ENCODE data around the gene ATP2A2.

ATP2A2 gene

DNA sequence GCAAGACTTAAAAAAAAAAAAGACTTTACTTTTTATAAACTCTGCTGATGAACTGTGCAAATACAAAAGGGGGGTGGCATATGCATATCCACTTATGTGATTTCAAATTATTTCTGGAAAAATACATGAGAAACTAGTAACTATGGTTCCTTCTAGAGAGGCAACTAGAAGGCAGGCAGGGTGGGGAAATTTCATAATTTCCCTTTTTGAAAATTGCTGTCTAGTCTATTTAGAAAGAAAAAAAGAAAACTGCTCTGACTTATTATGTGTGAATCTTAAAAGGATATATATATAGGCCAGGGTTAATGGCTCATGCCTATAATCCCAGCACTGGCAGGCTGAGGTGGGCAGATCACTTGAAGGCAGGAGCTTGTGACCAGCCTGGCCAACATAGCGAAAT lies 80.2 kb downstream of the ATP2A2 start:
- TF ChIP-seq, protein P1, sequence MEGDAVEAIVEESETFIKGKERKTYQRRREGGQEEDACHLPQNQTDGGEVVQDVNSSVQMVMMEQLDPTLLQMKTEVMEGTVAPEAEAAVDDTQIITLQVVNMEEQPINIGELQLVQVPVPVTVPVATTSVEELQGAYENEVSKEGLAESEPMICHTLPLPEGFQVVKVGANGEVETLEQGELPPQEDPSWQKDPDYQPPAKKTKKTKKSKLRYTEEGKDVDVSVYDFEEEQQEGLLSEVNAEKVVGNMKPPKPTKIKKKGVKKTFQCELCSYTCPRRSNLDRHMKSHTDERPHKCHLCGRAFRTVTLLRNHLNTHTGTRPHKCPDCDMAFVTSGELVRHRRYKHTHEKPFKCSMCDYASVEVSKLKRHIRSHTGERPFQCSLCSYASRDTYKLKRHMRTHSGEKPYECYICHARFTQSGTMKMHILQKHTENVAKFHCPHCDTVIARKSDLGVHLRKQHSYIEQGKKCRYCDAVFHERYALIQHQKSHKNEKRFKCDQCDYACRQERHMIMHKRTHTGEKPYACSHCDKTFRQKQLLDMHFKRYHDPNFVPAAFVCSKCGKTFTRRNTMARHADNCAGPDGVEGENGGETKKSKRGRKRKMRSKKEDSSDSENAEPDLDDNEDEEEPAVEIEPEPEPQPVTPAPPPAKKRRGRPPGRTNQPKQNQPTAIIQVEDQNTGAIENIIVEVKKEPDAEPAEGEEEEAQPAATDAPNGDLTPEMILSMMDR (IDR thresholded peaks at IDR 0.05; ENCODE audit: borderline replicate concordance, control extremely low read depth, extremely low read depth, insufficient read depth, missing control alignments), result no peak
- in situ Hi-C loops (cut with MboI; ENCODE audit: low sequenced_read_pairs, unreplicated experiment), result no loop called here

DNA sequence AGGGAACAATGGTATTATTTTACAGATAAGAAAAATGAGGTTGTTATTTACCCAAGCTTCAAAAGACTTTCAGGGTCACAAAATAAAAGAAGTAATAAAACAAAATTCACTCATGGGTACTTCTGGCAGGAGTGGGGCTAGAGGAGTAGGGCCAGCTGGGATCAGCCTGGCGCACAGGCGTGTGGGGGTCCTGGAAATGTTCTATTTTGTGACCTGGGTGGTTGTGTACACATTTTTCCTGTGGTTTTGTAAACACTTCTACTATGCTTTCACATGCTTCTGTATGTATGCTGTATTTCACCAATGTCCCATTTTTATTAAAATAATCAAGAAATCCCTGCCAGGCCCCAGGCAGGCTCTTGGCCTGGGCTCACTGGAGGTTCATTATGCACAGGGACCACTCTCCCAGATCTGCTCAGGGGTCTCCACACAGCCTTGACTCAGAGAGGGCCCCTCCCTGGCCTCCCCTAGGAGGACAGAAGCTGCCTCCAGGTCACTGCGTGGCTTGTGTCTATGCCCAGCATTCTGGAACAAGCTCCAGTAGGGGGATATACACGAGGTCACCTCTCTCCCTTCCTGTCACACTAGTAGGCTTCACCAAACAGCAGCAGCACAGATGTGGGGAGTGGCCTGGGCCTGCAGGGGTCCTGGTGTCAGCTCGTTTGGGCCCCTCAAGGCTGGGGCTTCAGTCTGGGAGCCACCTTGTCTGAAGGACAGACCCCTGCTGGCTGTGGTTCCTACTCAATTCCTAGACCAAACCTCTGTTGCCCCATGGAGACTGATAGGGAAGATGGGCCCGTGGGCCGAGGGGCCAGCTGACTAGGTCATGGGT lies 84.7 kb downstream of the ATP2A2 start:
- in situ Hi-C loops (cut with MboI; ENCODE audit: low sequenced_read_pairs, unreplicated experiment), result no loop called here

More for the DNA sequence above, 80.2 kb downstream of the ATP2A2 start:
- DNase-seq (ENCODE audit: low spot score), result no peak

DNA sequence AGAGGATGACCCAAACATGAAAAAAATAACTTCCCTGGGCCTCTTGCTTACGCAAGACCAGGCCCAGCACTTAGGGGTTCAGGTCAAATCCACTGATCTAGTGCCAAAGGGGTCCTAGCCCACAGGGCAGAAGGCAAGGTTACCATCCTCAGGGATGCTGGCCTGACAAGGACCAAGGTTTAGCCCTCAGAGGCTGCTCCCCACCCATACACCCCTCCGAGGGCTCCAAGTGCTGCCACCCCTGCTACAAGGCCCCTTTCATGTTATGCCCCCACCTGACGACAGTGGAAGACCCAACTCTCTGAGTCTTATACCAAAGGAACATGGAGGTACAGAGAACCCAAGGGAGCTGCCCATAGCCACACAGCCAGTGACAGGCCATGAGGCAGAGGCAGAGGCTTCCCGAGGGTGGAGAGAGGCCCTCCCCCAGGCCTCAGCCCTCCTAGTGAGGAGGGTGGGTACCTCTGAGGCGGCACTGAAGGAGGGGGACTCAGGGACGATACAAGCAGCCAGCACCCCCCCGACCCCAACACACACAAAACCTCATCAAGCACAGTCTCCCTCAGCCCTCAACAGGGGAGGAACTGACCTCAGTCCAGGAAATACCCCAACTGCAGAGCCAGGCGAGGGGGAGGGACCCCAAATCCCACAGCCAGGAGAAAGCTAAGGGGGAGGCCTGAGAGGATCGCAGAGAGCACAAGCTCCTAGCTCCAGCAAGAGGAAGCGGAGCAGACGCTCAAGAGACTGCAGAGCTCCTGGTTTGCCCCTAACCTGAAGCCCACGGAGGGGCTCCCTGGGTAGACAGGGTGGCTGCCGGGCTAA lies 85.5 kb downstream of the ATP2A2 start:
- TF ChIP-seq, protein P1 (IDR thresholded peaks at IDR 0.05; ENCODE audit: borderline replicate concordance, control extremely low read depth, extremely low read depth, insufficient read depth, missing control alignments), result no peak
- no peak for DNase-seq (ENCODE audit: low spot score)
- in situ Hi-C loops (cut with MboI; ENCODE audit: low sequenced_read_pairs, unreplicated experiment), result no loop called here

More for the DNA sequence above, 84.7 kb downstream of the ATP2A2 start:
- DNase-seq (ENCODE audit: low spot score), result no peak
- TF ChIP-seq, protein P1 (IDR thresholded peaks at IDR 0.05; ENCODE audit: borderline replicate concordance, control extremely low read depth, extremely low read depth, insufficient read depth, missing control alignments), result no peak

DNA sequence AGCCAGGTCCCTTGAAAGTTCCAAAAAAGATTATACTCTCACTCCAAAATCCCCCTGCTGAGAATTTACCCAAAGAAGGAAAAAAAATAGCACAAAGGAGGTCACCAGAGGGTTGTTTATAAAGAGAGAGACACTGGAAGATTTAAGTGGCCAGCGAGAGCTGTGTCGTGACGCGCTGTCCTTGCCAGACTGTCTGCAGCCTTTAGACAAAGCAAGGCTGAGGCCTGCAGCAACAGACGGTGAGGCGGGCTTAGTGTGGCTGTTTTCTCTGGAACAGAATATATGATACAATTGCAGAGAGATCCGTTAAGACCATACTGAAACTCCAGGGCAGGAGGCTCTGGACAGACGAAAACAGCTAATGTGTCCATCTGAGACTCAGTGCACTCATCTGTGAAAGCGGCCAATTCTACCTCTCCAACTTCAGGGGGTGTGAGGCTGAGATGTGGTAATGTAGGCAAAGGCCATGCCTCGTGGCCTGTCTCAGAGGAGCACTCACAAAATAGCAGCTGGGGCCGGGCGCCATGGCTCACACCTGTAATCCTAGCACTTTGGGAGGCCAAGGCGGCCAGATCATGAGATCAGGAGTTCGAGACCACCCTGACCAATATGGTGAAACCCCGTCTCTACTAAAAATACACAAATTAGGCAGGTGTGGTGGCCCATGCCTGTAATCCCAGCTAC lies 86.3 kb downstream of the ATP2A2 start:
- in situ Hi-C loops (cut with MboI; ENCODE audit: low sequenced_read_pairs, unreplicated experiment), result no loop called here
- no peak for DNase-seq (ENCODE audit: low spot score)
- TF ChIP-seq, protein P1 (IDR thresholded peaks at IDR 0.05; ENCODE audit: borderline replicate concordance, control extremely low read depth, extremely low read depth, insufficient read depth, missing control alignments), result no peak

DNA sequence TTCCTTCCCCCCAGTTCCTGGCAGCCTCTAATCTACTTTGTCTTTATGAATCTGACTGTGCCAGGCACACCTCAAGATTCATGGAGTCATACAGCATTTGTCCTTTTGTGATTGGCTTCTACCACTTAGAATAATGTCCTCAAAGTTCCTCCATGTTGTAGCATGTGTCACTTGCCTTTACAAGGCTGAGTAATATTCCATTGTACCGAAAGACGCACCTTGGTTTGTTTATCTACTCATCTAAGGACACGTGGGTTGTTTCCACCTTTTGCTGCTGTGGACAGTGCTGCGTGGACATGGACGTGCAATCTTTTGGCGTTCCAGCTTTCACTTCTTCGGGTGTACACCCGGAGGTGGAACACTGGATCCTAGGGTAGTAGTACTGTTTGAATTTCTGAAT lies 88.9 kb downstream of the ATP2A2 start:
- DNase-seq (ENCODE audit: low spot score), result no peak
- TF ChIP-seq, protein P1 (IDR thresholded peaks at IDR 0.05; ENCODE audit: borderline replicate concordance, control extremely low read depth, extremely low read depth, insufficient read depth, missing control alignments), result no peak
- in situ Hi-C loops (cut with MboI; ENCODE audit: low sequenced_read_pairs, unreplicated experiment), result no loop called here

DNA sequence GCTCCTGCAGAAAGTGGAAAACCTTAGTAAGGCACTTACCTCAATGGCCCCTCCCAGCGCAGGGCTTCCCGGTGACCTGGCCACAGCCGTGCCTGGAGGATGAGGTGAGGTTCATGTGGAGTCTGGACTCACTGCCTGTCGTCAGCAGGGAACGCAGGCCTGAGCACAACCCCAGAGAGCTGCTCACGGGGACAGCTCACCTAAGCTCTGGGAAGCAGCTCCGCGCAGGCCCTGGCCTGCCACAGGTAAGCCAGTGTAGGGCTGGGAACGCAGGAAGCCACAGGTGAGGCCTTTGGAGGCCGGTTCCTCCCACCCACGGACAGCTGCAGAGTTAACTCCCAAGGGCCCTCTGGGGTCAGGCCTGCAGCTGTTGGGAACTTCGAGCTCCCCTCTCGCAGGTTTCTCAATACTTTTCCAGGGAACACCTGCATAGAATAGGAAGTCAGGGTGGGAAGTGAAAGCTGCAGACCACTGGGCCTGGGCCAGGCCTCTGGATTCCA lies 89.7 kb downstream of the ATP2A2 start:
- TF ChIP-seq, protein P1 (IDR thresholded peaks at IDR 0.05; ENCODE audit: borderline replicate concordance, control extremely low read depth, extremely low read depth, insufficient read depth, missing control alignments), result no peak
- in situ Hi-C loops (cut with MboI; ENCODE audit: low sequenced_read_pairs, unreplicated experiment), result no loop called here
- peak; percentile 54 for DNase-seq (ENCODE audit: low spot score)

Data from GM13976 (cell line).